Inflammatory macrophage treated with lipopolysaccharide for 4 hours (primary cell): ENCODE measurements around the gene TCHP.
A peak's percentile ranks its signal among the peaks of the same experiment; 100 is the strongest.
"Not testable (repeated sequence)": the region's sequence is repeated elsewhere in the genome, so short reads cannot be mapped to it uniquely, and the experiment has no call there.

ENCODE experiments used
- DNase-seq: peaks from one replicate; pipeline ENCODE4 v3.0.0-alpha.2; 2020

The TCHP gene

DNA sequence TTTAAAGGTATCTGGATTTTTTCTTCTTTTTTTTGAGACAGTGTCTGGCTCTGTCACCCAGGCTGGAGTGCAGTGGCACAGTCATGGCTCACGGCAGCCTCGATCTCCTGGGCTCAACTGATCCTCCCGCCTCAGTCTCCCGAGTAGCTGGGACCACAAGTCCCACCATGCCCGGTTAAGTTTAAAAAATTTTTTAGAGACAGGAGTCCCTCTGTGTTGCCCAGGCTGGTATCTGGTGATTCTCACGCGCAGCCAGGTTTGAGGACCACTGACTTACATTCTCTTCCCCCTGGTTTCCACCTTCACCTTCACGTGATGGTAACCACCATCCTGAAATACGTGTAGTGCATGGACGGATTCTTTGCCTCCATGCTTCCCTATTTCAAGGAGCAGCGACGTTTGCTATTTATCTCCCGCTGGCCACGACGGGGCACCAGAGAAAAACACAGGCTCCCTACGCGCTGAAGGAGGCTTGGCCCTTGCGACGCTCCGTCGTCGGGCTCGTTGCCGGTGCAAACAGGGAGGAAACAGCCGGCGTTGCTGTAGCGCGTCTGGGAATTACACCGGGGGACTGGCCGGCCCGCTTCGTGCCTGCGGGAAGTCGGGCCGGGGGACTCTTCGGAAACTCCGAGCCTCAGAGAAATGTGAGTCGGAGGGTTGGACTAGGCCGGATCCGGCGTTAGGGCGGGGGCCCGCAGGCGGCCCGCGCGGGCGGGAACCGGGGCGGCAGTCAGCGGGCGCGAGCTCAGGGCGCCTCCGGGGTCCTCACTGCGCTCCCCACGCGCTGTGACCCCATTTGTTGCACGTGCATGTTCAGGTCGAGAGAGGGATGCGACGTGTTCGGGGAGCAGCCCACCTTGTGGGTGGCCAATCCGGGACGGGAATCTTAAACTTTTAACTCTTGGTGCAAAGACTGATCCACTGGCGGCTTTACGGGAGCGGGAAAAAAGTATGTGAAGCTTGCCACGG, at the start of gene TCHP:
TCHP (plus strand) TSS at position 492 of the 969 bp plus-strand sequence. CDS start 2,753 bp downstream, outside the sequence.
- peak; percentile 90 for DNase-seq

DNA sequence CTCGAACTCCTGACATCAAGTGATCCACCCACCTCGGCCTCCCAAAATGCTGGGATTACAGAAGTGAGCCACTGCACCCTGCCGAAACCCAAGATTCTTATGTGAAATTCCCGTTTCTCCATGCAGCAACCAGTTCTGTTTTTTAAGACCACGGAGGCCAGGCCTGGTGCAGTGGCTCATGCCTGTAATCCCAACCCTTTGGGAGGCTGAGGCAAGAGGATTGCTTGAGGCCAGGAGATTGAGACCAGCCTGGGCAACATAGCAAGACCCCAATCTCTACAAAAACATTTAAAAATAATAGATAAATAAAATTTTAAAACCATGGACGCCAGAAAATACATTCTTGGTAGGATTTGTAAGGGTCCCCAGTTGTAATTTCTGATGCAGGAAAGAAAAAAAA, 49.6 kb upstream of the TCHP start:
- DNase-seq = peak; percentile 23

GRCh38 chr12:109855377-109855776, 44.7 kb upstream of the TCHP start:
- DNase-seq = no peak

DNA sequence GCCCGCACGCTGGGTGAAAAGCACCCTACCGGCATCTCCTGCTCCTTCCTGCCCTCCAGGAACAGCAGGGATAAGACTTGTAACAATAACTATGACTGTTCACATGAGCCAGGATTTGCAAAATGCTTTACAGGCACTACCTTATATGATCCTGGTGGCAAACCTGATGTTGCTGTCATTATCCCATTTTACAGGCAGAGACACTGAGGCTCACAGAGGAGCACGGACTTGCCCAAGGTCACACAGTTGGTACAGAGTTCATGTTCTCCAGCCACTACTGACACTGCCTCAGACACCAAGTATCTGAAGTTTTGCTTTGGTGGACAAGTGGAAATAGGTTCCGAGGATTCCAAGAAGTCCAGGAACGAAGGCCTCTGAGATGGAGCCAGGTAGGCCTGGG, 42.4 kb upstream of the TCHP start:
- no peak for DNase-seq

- DNase-seq = no peak
Observed at GRCh38 chr12:109858764-109859163, 41.3 kb upstream of the TCHP start.

GRCh38 chr12:109860977-109861376, 39.1 kb upstream of the TCHP start:
- DNase-seq = no peak

DNA sequence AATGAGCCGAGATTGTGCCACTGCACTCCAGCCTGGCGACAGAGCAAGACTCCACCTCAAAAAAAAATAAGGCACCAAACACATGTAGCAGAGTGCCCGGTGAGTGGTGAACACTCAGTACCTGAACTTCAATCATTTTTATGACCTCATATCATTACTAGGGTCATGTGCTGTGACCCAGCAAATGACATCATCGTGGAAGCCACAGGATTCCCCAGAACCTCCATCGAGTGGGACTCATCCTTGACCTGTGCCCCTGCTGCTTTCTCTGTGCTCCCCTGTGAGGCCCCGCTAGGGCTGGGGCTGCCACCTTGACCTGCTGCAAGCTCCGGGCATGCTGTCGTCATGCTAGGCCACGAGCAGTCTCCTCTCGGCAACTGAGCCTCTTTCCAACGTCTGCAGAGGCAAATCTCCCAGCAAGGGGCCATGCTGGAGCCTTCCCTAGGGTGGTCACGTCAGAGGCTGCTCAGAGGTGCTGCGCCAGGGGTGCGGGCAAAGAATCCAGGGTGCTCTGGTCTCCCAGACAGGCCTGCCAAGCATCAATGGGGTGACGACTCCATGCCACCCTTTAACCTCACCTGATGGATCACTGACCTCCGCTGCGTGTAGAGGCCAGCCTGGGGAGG, 38.3 kb upstream of the TCHP start:
- no peak for DNase-seq

GRCh38 chr12:109862491-109862890, 37.6 kb upstream of the TCHP start:
- DNase-seq = not testable (repeated sequence)

- DNase-seq = peak; percentile 52
Observed at GRCh38 chr12:109863847-109864712, 36.0 kb upstream of the TCHP start.

- no peak for DNase-seq
Observed at GRCh38 chr12:109864916-109865315, 35.2 kb upstream of the TCHP start.

DNA sequence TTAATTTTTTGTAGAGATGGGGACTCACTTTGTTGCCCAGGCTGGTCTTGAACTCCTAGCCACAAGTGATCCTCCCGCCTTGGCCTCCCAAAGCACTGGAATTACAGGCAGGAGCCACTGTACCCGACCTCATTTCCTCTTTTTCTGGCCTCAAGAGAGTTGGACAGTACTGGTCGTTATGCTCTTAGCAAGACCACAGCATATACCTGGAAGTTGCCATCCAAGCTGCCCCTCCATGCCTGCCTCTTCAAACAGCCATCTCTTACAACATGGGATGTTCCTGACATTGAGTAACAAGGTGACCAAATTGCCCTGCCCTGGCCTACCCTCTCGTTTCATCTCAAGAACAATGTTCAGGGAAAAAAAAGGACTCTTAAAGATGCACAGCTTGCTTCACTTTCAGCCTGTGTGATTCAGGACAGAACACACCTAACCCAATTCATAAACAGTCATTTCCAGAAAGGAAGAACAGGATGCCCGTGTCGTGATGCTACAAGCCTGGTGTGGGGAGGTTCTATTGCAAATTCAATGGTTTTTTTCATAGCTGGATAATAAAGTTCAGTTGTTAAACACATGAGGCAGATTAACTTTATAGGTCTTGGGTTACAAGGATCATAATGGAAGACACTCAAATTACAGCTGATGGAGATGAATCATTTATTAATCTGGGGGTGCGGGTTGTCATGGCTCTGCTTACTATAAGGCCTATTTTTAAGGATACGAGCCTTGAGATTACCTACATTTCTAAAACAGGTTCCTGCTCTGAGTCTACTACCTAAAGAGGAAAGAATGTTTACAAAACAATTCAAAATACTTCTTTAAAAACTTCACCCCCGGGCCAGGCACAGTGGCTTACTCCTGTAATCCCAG, 31.7 kb upstream of the TCHP start:
- no peak for DNase-seq

- DNase-seq = peak; percentile 52
Observed at GRCh38 chr12:109870648-109871047, 29.4 kb upstream of the TCHP start.

DNA sequence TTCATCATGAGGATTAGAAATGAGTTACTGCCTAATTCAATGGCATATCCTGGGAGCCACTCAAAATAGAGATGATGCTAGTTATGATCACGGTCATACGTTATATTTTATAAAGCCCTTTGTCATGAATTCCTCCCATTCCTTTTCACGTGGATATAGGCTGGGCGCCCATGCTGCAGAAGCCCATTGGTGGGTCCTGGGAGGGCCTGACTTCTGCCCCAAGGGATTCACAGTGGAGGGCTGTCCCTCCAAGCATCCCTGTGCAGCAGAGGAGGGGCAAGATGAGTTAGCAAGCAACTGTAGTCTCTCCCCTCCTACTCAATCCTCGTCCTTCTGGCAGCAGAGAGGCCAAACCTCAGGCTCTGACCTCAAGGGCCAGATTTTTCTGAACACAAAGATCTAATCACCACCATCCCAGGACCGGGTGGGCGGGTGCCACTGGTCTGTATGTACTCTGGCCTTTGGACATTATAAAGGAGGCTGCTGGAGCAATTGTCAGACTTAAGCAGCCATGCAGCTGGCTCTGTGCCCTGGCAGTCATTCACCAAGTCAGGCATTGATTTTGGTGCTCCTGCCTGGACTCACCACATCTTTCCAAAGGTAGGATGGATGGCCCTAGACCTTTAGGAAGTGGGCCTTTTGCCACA, 28.3 kb upstream of the TCHP start:
- DNase-seq = no peak

- peak; percentile 62 for DNase-seq
Observed at GRCh38 chr12:109873653-109874052, 26.4 kb upstream of the TCHP start.

GRCh38 chr12:109875572-109876131, 24.4 kb upstream of the TCHP start:
- DNase-seq = no peak

GRCh38 chr12:109876406-109876805, 23.7 kb upstream of the TCHP start:
- no peak for DNase-seq

GRCh38 chr12:109877504-109878246, 22.4 kb upstream of the TCHP start:
- DNase-seq = no peak

GRCh38 chr12:109878247-109878625, 21.8 kb upstream of the TCHP start:
- no peak for DNase-seq

DNA sequence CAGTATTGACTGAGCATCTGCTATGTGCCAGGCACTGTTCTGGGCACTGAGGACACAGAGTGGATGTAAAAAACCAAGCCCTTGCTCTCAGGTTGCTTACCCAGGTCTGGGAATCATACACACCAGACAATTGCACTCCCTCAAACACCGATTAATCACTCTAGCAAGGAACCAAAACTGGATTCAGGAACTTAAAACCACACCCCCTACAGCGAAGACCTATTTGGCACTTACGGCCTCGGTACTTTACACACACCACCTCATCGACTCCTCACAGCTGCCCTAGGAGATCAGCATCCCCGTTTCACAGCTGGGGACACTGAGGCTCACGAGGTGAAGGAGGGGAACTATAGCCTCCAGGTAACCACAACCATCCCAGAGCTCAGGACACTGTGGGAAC, 21.3 kb upstream of the TCHP start:
- peak; percentile 75 for DNase-seq

DNA sequence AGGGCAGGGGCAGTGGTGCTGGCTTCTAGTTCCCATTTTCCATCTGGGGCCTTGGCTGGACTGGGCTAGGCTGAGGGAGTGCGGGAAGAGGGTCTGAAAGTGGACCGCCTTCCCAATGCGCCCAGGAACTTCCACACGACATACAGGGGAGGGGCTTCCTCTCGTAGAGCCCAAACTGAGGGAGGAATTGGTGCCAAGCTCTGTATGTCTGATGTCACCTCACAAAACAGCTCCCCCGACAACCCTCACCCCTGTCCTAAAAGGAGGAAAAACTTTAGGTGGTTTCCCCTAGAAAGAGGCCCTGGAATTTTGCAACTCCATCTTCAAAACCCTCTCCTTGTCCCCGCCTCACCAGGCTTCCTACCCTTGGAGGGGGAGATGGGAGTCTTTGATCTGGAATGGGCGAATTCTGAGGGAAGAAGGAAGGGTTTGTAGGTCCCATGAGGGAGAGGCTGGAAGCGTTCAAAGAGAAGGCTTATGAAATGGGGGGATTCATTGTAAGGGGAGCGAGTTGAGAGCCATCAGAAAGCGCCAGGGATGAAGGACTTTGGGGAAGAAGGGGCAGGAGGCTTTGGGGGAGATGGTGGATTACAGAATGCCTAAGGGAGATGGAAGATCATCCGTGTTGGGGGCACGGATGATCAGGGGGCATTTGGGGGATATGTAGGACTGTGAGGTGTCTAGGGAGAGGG, 20.6 kb upstream of the TCHP start:
- peak; percentile 37 for DNase-seq
